Left forelimb (tissue), 1 donor: ENCODE measurements around the gene MGRN1.
A peak's percentile ranks its signal among the peaks of the same experiment; 100 is the strongest.

Experiments used
- DNase-seq: peaks from one replicate; pipeline ENCODE4 v3.0.0-alpha.2; 2018; ENCODE audit warnings: low spot score

MGRN1 gene

DNA sequence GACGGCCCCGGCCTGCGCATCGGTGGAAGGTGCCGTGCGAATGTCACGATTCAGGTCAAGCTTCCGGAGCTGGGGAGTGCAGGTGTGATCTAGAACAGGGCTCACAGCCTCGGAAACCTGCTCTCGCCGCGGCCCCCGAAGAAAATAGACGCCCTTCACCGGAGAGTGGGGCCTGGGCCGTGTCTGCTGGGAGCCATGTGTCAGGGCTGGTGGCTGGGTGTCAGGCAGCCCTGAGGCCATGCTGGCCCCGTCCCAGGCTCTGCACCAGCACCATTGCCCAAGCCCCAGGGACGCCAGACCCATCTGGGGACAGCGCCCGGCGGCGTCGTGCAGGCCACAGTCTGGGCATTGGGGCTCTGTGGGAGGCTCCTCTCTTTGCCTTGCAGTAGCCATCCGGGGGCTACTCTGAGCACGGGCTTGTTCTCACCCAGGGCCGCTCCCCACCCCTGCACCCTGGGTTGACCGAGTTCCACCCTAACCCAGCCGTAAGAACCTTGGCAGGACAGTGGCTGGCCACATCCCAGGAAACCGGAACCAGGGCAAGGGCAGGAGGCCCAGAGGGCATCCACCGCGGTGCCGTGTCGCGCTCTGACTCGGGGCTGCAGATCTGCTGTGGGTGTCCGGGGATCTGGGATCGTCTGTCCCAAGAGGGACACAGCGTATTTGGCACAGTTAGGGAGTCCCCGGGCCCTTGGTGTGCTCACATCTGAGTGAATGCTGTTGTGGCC is 63.5 kb downstream of the MGRN1 start:
- DNase-seq: peak; percentile 55

DNA sequence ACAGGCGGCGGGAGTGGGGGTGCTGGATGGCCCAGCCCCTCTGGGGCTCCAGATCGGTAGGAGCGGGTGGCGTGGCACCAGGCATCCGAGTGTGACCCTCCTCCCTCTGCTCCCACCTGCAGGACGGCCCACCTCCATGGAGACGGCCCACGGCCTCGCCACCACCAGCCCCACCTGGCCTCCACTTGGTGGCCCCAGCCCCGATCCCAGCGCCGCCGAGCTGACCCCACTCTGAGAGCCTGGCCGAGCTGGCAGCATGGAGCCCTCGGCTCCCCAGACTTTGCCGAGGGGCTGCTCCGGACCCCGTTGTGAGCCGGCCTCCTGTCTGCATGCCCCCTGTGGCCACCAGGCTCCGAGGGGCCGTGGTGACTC is 64.0 kb downstream of the MGRN1 start:
- DNase-seq: peak; percentile 52

DNA sequence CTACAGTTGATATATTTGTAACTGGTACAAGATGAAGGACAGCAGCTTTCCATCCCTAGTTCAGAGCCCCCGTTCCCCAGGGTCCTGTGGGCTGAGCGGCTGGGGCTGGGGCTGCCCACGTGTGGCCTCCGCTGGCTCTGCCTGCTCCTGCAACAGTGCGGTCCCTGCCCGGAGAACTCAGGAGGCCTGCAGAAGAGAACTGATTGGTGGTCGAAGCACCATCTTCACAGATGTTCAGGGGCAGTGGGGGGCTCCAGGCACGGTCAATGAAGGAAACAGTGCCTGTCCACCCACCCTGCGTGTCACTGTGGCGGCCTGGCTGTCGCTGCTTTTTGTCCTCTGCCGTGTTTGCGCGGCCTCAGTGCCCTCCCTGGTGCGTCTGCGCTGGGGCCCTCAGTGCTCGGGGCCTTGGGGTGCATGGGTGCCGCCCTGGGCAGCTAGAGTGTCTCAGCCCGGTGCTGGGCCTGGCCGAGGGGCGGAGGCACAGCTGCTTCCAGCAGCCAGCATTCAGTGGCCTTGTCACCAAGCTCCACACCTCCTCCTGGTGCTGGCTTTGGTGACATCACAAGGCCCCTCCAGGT is 64.6 kb downstream of the MGRN1 start:
- peak; percentile 47 for DNase-seq

DNA sequence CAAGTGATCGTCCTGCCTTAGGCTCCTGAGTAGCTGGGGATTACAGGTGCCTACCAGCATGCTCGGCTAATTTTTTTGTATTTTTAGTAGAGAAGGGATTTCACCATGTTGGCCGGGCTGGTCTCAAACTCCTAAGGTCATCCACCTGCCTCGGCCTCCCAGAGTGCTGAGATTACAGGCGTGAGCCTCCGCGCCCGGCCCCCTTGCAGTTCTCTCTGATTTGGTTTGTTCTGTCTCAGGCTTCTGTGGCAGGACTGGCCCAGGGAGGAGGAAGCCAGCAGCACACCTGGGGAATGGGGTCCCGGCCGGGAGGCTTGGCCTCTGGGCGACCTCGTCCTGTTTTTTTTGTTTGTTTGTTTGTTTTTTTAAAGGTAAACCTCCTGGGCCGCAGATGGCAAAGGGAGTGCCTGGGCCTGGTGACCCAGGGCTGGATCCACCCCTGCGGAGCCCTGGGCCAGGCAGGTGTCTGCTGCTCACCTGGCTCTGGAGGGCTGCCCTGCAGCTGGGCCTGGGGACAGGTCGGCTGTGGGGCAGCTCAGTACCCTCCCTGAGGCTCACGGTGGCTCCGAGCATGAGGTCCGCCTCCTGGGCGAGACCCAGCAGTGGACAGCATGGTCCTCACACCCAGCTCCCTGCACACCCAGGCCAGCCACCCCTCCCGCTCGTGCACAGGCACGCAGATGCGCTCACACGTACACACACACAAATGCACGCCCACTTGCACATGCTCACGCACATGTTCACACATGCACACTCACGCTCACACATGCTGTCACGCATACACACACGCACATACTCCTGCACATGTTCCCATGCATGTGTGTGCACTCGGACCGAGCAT is 65.5 kb downstream of the MGRN1 start:
- DNase-seq: no peak

DNA sequence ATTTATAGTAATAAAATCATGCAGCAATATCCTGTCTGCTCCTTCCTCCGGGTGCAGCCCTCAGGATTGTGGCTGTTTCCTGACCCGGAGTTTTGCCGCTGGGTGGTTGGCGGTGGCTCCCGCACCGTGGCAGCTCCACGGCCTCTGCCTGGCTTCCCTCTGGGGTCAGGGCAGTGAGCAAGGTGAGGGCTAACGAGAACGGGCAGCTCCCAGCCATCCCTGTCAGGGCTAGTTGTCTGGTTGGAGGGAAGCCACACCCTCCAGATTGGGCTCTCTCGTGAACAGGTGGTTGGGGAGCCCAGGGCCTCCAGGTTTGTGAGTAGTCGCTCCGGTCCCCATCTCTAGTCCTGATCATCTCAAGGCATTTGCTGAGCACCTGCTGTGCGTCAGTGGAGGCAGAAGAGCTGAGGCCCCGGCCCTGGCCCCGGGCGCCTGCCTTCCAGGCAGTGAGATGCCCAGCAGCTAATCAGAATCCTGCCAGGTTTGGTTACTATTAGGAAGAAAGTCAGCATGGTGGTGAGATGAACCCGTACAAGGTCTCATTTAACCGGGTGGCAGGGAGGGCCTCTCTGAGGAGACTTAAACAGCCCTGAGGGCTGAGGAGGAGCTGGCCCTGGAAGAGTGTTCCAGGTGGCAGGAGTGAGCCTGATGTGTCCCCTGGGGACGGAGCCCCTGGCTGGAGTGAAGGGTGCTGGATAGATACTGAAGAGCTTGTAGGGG is 66.5 kb downstream of the MGRN1 start:
- no peak for DNase-seq

DNA sequence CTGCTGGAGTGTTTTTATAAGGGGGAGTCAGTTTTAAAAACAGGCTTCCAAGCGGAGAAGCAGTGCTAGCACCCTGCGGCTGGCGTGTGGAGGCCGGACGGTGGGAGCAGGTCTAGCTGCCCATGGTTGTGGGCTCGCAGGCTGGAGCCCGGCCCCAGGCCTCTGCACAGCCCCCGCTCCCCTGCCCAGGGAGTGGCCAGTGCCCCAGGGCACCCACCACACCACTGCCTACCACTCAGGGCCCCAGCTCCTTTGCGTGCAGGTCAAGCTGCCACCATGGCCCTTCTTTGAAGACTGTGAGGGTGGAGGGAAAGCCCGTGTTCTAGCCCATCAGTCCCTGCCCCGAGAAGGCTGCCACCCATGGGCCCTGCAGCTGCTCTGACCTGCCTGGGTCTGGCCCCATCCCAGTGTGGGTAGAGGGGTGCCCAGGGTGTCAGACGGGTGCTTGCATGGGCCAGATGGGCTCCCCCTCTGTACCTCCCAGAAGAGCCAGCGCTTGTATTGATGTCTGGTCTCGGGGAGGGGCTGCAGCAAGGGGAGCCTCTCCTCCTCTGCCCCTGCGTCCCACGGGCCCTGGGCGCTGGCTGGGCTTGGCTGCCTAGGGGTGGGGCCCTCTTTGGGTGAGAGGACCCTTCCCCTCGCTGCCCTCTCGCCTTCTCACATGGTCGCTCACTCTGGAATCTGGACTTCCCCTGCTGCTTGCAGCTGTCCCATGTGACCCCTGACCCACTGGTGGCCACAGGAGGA is 67.2 kb downstream of the MGRN1 start:
- peak; percentile 65 for DNase-seq

DNA sequence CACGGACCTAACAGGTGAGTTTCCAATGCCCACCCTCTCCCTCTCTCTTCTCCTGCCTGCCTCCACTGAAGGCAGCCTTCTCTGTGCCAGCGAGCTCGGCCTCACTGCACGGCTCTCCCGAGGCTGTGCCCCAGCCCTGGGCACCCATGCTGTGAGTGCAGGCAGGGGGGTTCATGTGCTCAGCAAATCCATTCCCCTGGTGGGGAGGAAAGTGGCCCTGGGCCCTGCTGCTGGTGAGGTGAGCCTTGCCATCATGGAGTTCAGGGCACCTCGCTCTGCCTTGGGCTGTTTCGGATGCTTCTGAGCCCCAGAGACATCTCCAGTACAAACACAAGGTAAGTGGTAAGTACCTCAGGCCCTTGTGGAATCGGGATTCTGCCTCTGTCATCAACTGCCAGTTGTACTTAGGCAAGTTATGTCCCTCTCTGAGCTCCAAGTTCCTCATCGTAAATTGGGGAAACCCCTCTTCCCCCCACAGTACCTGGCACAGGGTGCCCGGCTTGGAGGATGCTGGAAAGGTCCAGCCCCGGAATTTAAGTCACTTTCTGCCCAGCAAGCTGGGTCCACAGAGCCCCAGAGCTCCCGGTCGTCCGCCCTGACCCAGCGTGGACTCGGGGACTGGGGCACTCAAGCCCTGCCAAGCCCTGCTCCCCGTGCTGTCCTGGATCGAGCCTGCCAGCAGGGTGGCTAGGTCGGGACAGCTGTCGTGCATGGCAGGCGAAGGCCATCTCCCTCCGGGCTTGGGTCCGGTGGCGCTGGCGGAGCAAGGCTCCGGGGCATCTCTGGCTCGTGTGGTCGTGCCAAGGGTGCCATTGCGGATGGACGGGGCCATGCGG is 68.1 kb downstream of the MGRN1 start:
- DNase-seq: no peak

DNA sequence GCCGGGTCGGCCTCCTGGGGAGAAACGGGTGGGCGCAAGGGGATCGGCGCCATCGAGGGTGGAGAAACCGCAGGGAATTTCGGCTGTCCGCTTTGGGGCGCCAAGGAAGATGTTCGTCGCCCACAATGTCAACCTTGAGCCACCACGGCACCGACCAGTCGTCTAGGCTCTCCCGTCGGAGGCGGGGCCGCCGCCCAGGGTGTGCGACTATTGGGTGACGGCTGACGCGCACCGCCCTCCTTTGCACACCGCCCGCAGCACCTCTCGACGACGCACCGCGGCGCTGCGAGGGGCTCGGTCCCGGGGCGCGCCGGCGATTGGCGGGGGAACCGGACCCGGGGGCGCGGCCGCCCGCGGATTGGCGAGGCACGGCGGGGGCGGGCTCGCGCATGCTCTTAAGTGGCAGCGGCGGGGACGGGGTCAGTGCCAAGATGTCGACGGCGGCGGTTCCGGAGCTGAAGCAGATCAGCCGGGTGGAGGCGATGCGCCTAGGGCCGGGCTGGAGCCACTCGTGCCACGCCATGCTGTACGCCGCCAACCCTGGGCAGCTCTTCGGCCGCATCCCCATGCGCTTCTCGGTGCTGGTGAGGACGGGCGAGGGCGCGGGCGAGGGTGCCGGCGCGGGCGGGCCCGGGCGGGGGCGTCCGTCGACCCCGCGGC is 68.8 kb downstream of the MGRN1 start, which contains the start of gene NUDT16L1:
Gene NUDT16L1 (plus strand): TSS at position 267 of the 660 bp plus-strand sequence. CDS start 165 bp downstream, at position 432.
- peak; percentile 98 for DNase-seq

DNA sequence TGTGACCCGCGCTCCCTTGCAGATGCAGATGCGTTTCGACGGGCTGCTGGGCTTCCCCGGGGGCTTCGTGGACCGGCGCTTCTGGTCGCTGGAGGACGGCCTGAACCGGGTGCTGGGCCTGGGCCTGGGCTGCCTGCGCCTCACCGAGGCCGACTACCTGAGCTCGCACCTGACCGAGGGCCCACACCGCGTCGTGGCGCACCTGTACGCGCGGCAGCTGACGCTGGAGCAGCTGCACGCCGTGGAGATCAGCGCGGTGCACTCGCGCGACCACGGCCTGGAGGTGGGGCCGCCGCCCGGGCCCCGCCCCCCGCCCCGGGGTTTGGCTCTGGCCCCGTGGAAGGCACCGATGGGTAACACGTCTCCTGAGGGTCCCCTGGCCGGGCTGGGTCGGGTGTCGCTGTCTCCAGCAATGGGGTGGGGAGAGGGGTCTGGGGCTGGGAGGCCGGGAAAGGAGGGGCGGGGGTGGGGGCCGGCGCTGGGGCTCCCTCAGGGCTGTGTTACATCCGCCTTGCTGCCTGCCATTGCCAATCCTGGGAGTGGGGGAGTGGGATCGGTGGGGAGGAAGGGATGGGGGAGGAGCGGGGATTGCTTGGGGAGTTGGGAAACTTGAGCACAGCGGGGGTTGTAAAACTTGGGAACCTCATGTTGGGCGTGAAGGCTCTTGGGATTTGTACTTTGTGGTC is 69.5 kb downstream of the MGRN1 start:
- no peak for DNase-seq

DNA sequence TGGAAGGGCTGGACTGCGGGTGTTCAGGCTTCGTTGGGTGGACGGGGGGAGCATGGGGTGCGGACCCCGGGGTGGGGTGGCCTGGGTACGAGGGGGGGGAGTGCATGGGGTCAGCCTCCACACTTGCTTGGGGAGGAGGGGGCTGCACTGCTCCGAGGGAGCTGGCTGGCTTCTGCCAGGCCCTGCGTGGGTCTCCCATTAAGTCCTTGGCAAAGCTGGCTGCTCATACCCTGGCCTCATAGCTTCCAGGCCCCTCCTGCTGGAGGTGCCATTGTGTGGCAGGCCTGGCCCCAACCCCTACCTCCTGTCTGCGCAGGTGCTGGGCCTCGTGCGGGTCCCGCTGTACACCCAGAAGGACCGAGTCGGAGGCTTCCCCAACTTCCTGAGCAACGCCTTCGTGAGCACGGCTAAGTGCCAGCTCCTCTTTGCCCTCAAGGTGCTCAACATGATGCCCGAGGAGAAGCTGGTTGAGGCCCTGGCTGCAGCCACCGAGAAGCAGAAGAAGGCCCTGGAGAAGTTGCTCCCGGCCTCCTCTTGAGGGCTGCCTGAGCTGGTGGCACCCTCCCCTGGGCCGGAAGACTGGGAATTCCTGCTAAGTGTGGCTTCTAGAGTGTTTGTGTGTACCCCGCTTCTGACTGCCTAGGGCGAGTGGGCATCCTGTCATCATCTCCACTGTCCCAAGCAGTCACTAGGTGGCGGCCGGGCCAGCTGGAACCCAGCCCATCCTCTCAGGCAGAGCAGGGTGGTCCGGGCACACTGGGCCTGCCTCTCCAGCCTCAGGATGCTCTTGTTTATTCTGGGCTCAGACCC is 70.2 kb downstream of the MGRN1 start:
- no peak for DNase-seq

DNA sequence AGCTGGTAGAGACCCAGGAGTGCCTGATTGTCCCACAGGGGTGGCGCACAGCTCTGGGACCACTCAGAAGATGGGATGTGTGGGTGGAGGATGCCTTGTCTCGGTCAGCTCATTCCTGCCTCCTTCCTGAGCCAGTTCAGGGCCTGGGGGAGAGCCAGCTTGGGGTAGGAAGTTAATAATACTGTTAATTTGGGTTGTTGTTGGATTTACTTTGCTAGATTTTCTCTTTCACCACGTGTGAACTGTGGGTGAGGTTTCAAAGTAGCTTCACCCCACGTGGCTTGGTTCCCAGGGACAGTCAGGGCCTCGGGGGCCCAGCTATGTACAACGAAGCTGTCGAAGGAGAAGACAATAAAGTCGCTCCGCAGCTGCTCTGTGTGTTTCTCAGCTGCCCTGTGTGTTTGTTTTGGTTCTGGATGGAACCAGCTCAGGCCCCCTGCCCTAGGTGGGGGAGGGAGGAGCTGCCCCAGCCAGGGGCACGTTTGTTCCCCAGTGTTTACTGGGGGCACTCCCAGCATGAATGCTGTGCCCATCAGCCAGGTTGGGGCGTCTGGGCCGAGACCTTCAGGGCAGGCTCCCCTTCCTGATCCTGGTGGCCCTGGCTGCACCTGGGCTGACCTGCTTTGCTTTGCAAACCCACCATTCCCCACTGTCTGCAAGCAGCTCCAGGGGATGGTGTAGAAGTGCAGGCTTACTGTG is 71.0 kb downstream of the MGRN1 start:
- no peak for DNase-seq

DNA sequence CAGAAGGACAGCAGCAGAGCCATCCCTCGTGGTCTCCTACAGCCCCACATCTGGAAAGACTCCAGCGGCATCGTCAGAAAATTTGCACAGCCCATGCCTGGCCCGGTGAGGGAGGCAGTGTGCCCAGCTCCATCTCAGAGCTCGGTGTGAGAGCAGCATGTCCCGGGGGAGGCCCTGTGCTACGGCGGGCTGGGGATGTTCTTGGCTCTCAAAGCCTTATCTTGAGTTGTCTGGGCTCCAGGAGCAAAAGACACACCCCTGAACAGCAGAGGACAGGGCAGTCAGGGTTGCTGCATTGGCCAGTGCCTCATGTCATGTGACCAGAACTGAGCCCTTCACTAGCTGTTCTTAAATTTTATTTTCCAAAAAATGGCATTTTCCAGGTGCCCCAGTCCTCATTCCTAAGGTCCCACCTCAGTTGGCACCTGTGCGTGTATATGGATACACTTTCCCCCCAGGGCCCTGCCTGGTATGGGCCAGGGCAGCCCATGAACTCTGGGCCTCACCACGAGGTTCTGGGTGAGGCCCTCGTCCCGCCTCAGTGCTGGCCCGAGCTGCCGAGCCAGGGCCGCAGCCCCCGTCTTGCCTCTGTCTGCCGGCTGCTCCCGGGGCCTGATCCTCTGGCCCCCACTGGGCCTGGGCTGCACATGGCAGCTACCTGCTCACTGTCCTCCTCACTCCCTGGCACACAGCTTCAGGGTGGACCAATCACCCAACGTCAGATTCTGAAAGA is 71.7 kb downstream of the MGRN1 start:
- DNase-seq: no peak

DNA sequence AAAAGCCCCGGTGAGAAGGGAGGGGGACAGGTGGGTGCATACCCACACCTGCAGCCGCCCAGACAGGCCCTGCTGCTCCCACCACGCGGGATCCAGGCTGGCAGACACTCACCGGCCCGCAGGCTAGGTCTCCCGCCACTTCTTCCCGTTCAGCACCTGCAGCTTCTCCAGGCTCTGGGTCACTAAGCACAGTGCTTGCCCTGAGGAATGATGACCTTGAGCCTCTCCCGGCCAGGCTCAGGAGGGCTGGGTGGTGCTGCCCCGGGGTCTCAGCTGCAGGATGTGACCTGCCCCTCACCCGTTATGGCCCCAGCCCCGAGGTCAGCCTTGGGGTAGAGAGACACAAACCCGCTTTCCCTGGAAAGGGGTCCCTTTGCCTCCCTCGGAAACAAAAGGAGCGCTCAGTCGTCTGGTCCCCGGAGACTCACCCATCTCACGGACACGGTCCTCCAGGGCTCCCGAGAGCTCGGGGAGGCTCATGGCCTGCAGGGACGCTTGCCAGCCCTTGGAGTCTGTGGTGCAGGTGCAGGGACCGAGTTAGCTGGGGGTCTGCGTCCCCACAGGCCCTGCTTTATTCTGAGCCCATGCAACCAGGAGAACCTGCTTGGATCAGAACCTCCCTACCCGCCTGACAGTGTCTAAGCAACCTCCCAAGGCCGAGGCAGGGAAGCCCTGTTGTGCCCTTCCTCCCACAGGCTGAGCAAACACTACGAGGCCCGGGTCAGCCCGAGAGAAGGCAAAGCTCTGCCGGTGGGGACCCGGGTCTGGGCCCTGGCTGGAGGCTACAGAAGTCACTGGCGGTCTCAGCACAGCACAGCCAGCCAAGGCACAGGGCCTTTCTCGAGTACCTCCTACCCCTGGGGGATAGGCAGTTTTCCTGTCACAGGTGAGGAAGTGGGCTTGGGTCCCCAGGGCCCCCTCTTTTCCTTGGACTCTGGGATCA is 72.5 kb downstream of the MGRN1 start:
- DNase-seq: peak; percentile 64

DNA sequence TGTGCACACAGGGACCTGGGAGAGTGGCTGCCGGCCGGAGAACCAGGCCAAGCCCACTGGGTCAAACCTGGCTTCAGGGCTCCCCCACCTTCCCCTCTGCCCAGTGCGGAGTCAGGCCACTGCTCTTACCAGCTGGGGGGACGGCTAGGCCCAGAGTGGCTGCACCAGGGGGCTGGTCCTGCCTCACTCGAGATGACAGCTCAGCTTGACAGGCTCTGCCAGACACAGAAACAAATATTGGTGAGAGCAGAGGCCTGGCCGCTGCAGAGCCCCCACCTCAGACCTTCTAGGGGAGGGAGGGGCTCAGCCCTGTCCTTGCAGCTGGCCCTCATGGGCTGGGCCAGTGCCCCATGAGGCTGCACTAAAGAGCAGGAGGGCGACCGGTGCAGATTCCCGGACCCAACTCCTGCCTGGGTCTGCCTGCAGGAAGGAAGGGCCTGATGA is 73.2 kb downstream of the MGRN1 start:
- peak; percentile 59 for DNase-seq

DNA sequence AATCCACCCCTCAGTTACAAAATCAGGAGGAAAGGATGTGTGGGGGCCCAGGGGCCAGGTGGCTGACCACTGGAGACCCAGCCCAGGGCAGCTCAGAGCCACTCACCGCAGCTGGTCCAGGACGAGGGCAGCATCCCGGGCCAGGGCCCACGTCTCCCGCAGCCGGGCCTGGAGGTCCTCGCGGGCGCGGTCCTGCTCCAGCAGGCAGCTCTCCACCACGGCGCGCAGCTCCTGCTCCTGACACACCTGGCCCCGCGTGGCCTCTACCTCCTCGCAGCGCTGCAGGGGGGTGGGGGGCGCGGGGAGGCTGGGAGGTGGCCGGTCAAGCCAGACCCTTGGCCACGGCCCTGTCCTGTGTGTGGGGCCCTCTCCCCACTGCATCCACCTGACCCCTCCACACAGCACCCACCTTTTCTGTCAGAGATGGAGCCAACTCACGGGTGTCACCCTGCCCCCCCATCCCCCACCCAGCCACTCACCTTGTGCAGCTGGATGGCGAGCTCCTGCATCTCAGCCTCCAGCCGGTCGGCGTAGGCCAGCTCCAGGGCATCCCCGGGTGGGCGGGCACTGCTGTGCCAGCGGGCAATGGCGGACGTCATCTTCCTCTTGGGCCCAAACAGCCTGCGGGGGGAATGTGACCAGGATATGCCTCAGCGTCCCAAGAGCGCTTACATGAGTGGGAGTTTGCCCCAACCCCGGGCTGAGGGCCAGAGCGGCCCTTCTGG is 73.9 kb downstream of the MGRN1 start:
- peak; percentile 65 for DNase-seq
